ENCODE data around the gene ZFR2.

ZFR2 gene

GRCh38 chr19:3785938-3786824 lies 82.7 kb downstream of the ZFR2 start, which contains the start of gene MATK:
TSS of gene MATK (minus strand) at chr19:3786381. CDS start at chr19:3785135, 1,246 bp downstream.
- DNase-seq = no peak

DNA sequence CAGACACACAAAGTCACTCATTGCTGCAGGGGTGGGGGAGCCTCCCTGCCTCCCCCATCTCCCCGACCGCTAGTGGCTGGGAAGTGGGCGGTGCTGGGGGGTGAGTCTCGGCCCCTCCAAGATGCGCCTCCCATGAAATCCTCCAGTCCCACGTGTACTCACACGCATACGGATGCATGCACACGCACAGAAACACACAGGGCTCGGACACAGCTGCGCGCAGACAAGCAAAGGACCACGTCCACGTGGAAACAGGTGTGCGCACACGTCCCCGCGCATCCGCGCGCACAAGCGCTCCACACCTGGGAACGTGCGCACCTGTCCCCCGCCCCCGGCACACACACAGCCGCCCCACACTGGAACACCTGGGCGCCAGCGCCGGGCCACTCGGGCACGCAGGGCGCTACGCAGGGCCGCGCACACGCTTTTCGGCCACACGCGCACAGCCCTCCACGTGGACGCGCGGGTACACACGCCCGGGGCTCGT lies 83.3 kb downstream of the ZFR2 start:
- no peak for DNase-seq

DNA sequence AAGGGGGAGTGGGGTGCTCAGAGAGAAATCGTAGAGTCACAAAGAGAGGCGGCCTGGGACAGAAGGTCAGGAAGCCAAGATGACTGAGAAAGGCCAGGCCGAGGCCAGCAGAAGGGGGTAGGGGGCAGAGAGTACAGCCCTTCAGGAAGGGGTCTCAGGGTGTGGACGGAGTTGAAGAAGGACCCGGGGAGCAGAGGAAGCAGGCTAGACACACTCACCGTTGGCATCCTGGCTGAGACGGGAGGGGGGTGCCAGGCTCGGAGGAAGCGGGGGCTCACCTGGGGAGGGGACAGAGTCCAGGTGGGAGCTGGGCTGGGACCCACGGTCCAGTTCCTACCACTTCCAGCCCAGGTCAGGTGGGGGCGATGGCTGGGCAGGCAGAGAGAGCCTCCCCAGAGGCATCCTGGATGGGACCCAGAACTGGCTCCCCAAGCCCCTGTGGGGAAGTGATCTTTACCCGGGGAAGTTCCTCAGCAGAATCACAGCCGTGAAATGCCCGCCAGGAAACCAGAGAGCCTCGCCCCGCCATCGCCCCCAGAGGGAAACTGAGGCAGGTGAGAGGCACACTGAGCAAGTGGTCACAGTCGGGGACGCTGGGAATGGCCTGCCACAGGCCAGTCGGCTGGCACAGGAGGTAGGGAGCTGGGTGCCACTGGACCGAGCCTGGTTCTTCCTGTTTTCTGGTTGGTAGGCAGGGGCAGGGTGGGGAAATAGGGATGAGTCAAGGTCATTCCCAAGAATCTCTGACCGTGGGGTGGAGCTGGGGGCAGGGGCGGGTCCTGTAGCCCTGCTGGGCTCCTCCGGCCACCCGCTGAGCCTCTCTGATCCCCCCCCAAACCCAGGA lies 84.0 kb downstream of the ZFR2 start:
- DNase-seq = no peak

GRCh38 chr19:3783660-3784584 lies 84.9 kb downstream of the ZFR2 start:
- DNase-seq = no peak

DNA sequence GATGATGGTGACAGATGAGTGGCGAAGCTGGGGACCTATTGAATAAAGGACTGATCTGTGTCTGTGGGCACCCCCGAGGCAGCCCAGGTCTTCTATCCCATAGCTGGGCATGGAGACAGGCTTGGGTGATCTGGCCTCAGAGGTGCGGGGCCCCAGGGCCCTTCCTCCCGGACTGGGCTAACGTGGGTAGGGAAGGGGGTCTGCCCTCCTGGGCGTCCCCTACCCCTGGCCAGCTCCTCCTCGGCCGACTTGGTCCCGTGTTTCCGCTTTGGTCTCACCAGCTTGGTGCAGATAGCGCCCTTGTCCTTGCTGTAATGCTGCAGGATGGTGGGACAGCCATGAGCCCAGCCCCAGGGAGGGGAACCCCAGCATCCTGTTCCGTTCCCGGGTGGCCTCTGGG lies 85.9 kb downstream of the ZFR2 start:
- no peak for DNase-seq

GRCh38 chr19:3782330-3782729 lies 86.5 kb downstream of the ZFR2 start:
- DNase-seq = no peak

- DNase-seq = no peak
These were observed 87.2 kb downstream of the ZFR2 start for GRCh38 chr19:3781603-3782002.

GRCh38 chr19:3780786-3781304 lies 88.0 kb downstream of the ZFR2 start:
- DNase-seq = no peak

- DNase-seq = no peak
These were observed 89.7 kb downstream of the ZFR2 start for GRCh38 chr19:3778899-3779723.

GRCh38 chr19:3778104-3778867 lies 90.6 kb downstream of the ZFR2 start:
- DNase-seq = no peak

GRCh38 chr19:3776479-3777040 lies 92.3 kb downstream of the ZFR2 start:
- DNase-seq = no peak

GRCh38 chr19:3775831-3776230 lies 93.0 kb downstream of the ZFR2 start:
- no peak for DNase-seq

DNA sequence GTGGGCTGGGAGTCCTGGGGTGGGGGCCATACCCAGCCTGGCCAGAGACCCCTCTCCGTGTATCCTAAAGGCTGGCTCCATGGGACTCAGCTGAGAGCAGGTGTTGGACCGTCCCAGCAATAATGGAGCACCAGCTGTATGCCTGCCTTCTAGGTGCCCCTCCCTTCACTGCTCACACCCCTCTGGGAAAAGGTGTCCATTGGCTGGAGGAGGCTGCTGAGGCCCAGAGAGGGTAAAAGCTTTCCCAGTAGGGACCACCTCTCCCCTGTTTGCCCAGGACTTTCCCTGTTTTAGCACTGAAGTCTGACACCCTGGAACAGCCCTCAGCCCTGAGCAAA lies 93.5 kb downstream of the ZFR2 start:
- DNase-seq = no peak

DNA sequence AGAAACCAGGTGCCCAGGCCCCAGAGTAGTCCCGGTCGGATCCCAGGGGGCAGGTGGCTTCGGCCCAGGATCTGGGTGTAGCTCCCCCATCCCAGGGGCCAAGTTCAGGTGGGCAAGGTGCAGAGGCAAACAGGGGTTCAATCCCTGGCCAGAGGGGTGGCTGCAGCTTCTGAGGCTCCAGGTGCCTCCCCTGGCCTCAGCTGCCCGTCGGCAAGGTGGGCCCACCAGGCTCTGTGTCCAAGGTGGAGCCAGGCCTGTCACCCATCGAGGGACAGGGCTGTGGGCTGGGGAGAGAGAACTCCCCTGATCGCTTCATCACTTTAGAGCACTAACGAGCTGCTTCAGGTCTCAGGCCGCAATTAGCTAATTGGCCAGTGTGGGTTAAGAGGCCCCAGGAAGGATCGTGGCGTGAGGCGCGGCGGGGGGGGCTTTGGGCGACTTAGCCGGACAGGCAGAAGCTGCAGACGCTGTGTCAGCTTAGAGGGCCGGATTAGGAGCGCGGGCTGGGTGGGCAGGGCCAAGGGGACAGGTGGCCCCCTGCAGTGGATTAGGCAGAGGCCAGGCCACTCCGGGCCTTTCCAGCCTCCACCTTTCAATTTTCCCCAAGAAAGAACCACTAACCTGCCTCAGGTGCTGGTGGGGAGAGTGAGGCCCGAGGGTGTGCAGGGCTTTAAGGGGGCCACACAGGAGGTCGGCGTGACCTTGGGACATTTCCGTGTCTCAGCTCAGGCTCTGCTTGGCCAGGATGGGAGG lies 94.0 kb downstream of the ZFR2 start:
- no peak for DNase-seq

DNA sequence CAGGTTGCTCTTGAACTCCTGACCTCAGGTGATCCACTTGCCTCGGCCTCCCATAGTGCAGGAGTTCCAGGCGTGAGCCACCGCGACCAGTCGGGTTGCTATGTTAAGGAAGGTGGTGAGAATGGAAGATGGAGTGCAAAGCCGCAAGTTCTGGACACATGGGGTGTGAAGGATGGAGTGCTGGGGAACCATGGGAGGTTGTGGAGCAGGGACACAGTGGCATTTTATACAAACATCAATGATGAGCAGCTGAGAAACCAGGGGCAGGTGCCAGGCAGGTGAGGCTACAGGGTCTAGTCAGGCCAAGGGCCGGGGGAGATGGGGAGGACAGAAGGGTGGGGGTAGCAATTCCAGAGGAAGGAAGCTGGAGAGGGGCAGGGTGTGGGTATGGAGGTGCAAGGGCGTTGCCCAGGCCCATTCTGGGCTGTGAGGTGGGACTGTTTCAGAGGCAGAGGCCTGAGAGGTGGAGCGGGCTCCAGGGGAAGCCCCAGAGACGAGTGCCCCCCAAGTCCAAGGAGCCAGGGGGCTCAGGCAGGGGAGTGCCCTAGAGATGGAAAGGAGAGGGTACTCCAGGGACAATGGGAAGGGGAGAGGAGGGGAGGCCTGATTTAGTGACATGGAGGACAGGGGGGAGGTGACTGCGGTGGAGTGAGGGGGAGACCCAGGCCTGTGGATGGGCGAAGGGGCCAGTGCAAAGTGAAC lies 94.9 kb downstream of the ZFR2 start:
- DNase-seq = no peak

GRCh38 chr19:3771906-3772455 lies 96.9 kb downstream of the ZFR2 start, which contains the start of gene RAX2:
TSS of gene RAX2 (minus strand) at chr19:3772228. CDS start at chr19:3771742, 486 bp downstream.
- DNase-seq = no peak

- no peak for DNase-seq
These were observed 97.6 kb downstream of the ZFR2 start for GRCh38 chr19:3771000-3771905.

Data from NCI-H524 treated with DMSO at 0.1 percent for 48 hours (cell line).